Measurements from ENCODE around the gene ANAPC1.

ANAPC1 gene

DNA sequence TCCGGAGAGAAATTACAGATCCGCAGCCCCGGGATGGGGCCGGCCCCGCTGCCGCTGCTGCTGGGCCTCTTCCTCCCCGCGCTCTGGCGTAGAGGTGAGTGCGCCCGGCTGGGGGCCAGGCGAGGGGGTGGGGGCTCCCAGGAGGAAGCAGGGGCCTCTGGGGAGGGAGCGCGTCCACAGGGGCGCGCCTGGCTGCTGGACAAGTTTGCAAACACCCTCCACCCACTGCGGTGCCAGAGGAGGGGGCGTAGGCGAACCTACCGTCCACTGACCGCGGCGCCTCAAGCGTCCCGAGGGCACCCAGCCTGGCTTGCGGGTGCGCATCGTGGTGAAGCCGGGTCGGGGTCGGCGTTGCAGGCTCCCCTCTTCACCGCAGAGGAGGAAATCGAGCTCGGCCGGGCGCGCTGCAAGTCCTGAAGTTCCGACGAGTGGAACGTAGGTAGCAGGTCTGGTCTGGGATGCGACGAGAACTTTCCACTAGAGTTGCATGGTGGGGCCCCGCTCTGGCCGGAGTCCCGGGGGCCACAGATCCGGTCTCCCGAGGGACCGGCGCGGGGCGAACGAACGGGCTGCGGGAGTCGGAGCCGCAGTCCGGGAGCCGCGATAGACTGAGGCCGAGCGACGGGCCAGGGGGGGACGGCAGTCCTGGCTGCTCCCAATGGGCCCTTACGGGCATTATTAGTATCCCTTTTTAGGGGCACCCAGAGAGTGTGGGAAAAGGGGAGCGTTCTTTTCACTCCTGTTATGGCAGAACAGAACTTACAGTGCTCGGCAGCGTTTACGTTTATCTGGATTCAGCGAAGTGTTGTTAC is 14.9 kb upstream of the ANAPC1 start:
- peaks cover 31% of the 10 kb centered on the region for H3K27me3 Mint-ChIP-seq (ENCODE audit: low read depth, poor library complexity)
- H3K9me3 Mint-ChIP-seq = no peaks in the 10 kb centered on the region
- TF ChIP-seq, protein P1, sequence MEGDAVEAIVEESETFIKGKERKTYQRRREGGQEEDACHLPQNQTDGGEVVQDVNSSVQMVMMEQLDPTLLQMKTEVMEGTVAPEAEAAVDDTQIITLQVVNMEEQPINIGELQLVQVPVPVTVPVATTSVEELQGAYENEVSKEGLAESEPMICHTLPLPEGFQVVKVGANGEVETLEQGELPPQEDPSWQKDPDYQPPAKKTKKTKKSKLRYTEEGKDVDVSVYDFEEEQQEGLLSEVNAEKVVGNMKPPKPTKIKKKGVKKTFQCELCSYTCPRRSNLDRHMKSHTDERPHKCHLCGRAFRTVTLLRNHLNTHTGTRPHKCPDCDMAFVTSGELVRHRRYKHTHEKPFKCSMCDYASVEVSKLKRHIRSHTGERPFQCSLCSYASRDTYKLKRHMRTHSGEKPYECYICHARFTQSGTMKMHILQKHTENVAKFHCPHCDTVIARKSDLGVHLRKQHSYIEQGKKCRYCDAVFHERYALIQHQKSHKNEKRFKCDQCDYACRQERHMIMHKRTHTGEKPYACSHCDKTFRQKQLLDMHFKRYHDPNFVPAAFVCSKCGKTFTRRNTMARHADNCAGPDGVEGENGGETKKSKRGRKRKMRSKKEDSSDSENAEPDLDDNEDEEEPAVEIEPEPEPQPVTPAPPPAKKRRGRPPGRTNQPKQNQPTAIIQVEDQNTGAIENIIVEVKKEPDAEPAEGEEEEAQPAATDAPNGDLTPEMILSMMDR (IDR thresholded peaks at IDR 0.05) = no peak
- H3K27ac Mint-ChIP-seq = no peak overlapping the region
- H3K36me3 Mint-ChIP-seq (ENCODE audit: low read depth) = no peaks in the 10 kb centered on the region
- no peak for DNase-seq
- peaks cover 27% of the 10 kb centered on the region for H3K4me1 Mint-ChIP-seq
- H3K4me3 Mint-ChIP-seq = peak overlapping the region; percentile 84

DNA sequence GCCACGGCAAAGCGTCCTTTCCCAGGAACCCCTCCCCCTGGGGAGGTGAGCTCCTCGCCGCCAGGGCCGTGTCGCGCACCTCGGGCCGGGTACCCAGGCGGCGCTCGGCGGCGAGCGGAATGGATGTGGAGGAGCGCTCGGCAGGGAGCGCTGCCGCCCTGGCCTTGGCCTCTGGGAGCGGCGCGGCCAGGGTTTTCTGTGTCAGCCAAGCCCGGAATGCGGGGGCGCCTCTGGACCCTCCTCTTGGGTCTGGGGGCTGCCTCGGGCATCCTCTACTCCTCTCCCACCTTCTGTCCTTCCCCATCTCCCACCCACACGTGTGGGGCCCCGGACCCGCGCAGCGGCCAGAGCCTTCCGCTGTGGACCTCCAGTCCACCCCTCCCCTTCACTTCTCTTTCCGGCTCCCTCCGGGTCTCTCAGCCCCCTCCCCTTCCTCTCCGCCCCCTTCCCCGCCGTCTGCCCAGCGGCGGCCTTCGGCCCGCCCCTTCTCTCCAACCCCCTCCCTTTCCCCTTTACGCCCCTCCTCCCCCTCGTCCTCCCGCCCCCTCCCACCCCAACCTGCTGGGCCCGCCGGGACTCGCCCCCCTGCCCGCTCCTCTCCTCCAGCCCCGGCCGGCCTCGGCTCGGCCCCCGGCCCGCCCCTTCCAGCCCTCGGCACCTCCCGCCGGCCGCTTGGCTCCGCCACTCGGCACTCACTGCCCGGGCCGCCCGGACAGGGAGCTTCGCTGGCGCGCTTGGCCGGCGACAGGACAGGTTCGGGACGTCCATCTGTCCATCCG is 14.1 kb upstream of the ANAPC1 start, which contains the start of gene MERTK:
TSS of gene MERTK (plus strand) at position 684 of the 779 bp plus-strand sequence. CDS start 129 bp downstream, outside the sequence.
- Mint-ChIP-seq H3K4me3 (peak within 1 kb of the TSS; percentile 91), H3K27me3 (ENCODE audit: low read depth, poor library complexity) (peaks cover 34% of the 10 kb centered on the region), H3K36me3 (ENCODE audit: low read depth) (no peaks in the 10 kb centered on the region), H3K9me3 (no peaks in the 10 kb centered on the region), H3K4me1 (peaks cover 21% of the 10 kb centered on the region), H3K27ac (peak within 1 kb of the TSS; percentile 79)
- DNase-seq = peak; percentile 92
- TF ChIP-seq, protein P1 (IDR thresholded peaks at IDR 0.05) = peak; percentile 20

DNA sequence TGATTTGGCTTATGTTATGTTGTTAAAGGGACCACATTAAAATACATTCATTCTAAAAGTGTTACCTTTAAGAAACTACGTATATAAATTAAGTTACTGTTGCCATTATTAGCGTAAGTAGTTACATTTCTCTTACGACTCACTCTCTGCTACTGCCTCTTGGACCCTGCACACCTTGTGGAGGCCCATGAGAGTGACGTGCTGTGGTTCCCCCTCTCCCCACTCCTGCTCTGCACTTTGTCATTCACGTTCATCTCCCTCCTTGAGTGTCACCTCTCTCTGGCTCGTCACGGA is 13.6 kb upstream of the ANAPC1 start:
- Mint-ChIP-seq H3K4me3 (peak overlapping the region; percentile 91), H3K36me3 (ENCODE audit: low read depth) (no peaks in the 10 kb centered on the region), H3K27ac (no peak overlapping the region), H3K9me3 (no peaks in the 10 kb centered on the region), H3K4me1 (peaks cover 21% of the 10 kb centered on the region), H3K27me3 (ENCODE audit: low read depth, poor library complexity) (peaks cover 34% of the 10 kb centered on the region)
- TF ChIP-seq, protein P1 (IDR thresholded peaks at IDR 0.05) = no peak
- no peak for DNase-seq

DNA sequence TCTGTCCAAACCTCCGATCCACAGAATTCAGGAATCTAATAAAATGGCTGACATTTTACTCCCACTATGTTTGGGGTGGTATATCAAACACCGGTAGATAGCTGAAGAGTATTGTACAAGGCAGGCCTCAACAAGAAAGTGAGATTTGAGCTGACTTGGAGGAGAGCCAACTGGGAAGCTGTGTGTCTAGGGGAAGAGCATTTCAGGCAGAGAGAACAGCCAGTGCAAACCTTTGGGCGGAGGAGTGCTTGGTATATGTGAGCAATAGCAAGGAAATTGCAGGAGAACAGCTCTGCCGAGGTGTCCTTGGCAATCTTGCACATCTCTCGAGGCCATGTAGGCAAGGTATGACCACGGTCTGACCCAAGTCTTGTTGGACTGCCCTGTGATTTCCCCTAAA is 12.6 kb upstream of the ANAPC1 start:
- no peaks in the 10 kb centered on the region for H3K36me3 Mint-ChIP-seq (ENCODE audit: low read depth)
- H3K27me3 Mint-ChIP-seq (ENCODE audit: low read depth, poor library complexity) = peaks cover 34% of the 10 kb centered on the region
- TF ChIP-seq, protein P1 (IDR thresholded peaks at IDR 0.05) = no peak
- no peak overlapping the region for H3K27ac Mint-ChIP-seq
- peaks cover 21% of the 10 kb centered on the region for H3K4me1 Mint-ChIP-seq
- DNase-seq = no peak
- no peaks in the 10 kb centered on the region for H3K9me3 Mint-ChIP-seq
- H3K4me3 Mint-ChIP-seq = peak overlapping the region; percentile 91

DNA sequence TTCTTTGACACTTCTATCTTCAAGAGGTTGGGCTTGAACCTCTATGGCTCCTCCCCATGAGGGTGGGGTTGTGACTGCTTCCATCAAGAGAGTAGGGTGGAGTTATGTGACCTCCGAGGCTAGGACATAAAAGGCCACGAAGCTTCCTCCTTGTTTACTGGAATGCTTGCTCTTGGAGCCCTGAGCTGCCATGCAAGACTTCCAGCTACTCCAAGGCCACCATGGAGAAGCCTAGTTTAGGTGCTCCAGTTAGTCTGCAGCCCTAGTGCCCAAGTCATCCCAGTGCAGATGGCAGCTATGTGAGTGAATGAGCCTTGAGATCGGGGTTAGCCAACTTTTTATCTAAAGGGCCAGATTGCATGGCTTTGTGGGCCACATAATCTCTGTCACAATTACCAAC is 12.0 kb upstream of the ANAPC1 start:
- H3K27ac Mint-ChIP-seq = peak overlapping the region; percentile 12
- H3K4me3 Mint-ChIP-seq = no peak overlapping the region

More for the DNA sequence above, 12.0 kb upstream of the ANAPC1 start:
- Mint-ChIP-seq H3K27me3 (ENCODE audit: low read depth, poor library complexity) (peaks cover 31% of the 10 kb centered on the region), H3K4me1 (peaks cover 21% of the 10 kb centered on the region), H3K9me3 (no peaks in the 10 kb centered on the region), H3K36me3 (ENCODE audit: low read depth) (no peaks in the 10 kb centered on the region)
- no peak for DNase-seq
- TF ChIP-seq, protein P1 (IDR thresholded peaks at IDR 0.05) = no peak

All from nephron progenitor cell (in vitro differentiated cells).